Activated CD8-positive, alpha-beta memory T cell treated with anti-CD3 and anti-CD28 coated beads, Interleukin-2, amount 50 U/mL, for 4 hours (primary cell): Measurements from ENCODE around the gene DENND1A.

Experiments
- DNase-seq: peaks from one replicate; pipeline ENCODE4 v3.0.0-alpha.2; 2020

Gene DENND1A

DNA sequence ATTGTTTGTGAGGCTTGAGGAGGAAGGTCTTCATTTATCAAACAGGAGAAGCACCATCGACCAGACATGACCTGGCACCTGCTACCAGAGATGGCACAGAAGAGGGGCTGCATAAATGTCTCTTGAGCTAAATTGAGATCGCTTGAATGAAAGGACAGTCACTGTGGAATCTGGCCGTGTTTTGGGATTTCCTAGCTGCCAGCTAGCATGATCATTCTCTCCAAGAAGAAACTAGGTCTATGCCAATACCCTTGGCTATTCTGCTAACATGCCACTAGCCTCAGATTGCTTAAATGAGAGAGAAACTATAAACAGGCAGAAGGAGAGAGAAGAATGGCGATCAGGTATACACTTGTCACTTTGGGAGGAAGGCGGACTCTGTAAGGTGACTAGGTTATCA, 324.6 kb downstream of the DENND1A start:
- no peak for DNase-seq

DNA sequence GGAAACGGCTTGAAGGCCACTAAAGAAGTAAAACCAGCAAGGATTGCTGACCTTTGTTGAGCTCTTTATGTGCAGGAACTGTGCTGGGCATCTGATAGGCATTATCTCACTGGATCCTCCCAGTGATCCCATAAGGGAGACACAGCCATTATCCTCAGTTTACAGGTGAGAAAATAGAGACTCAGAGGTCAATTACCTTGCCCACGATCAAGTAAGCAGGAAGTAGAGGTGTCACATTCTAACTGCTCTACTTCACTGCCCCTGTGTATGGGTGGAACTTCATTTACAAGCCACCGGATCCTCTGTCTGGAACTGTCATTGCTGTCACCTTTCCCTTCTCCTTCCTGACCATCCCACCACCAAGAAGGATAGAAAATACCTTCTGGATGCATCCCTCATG, 325.1 kb downstream of the DENND1A start:
- no peak for DNase-seq

GRCh38 chr9:123601828-123602227, 328.1 kb downstream of the DENND1A start:
- DNase-seq: no peak

GRCh38 chr9:123599781-123600180, 330.1 kb downstream of the DENND1A start:
- no peak for DNase-seq

DNA sequence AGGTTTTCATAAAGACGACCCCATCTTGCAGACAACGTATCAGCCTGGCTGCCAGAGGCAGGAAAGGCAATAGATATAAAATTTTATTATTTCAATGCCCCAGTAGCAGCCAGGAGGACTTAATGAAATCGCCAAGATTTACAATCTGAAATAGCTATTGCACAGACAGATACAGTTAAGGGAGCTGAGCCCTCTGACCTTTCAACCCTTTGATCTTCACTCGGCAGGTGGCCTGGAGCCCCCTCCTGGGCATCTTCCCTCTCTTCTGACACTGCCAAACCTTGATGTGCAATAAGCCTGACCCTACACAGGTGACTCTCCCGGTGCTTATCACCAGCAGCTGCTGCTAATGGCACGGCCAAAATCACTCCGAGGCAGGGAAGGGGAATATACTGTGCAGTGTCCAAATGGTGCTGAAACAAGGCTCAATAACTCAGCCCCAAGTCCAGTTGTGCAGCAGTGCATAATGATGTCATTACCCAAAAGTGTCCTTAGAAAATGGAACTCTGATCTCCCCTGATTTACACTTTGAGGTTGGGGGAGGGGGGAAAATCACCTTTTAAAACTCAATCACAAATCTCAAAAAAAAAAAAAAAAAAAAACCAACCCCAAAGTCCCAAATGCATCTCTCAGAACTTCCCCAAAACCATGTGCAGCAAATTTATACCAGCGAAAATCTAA, 331.9 kb downstream of the DENND1A start:
- DNase-seq: no peak

DNA sequence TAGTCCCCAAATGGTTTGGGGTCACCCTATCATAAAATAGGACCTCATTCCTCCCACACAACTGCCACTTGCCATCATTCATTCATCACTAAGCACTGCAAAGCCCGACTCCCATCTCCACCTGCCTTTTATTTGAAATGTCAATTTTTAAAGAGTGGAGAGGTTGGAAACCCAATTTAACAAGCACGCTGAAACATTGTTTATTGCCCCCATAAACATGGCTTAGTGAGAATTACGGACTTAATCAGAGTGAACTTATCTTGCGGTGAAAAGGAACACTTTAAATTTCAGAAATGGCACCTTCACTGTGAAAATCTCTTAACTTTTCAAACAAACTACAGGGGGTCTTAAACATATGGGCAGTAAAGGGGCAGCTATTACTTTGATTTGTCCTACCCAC, 332.9 kb downstream of the DENND1A start:
- DNase-seq: no peak

- no peak for DNase-seq
Measured at GRCh38 chr9:123591283-123591682, 338.6 kb downstream of the DENND1A start.

- no peak for DNase-seq
Measured at GRCh38 chr9:123590499-123590898, 339.4 kb downstream of the DENND1A start.

DNA sequence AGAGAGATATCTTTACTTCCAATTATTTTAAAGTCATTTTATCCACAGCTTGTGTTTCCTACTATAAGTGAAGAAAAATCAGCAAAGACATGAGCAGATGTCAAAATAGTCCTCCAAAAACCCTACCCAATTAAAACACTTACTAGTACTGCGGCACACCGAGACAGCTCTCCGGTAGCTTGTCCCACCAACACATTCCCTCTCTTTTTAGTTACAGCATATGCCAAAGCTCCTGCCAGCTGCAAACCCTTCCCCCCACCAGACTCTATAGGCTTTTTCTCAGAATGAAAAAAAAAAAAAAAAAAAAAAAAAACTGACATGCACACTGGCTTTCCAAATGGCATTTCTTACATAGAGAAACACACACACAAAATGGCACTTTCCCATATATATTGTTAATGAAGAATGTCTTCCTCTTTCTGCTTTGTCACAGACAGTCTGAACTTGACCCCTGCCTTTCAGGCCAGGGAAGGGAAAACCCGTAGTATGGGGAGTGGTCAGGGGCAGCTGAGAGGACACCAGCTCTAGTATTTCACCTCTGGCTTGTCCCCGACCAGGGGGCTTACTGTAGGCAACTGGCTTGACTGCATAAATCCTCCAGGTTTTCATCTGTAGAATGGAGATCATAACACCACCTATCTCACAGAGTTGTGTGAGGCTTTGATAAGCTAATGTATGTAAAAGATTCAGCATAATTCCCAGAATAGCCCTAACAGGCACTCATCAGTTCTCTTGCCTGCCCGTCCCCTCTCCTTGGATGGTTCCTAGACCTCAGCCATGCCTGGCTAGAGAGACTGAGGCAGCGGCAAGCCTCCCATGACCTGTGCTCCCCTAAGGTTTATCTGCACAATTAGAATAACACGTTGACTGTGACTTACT, 340.3 kb downstream of the DENND1A start:
- no peak for DNase-seq

DNA sequence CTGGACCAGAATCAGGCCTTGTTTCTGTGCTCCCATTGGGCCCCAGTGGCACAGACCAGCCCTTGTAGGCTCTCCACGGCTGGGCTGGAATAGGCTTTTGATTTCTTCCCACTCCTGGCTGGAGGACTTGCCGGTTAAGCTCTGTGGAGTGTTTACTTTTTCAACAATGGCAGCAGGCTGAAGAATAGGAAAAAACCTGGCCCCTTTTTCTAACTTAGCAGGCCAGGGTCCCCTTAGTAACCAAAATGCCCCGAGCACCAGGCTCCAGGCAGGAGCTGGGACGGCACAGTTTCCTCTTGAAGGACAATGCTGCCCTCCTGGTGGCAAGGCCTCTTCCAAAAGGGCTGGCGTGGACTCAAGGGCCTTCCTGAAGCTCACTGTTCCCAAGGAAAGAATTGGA, 343.7 kb downstream of the DENND1A start:
- DNase-seq: no peak

GRCh38 chr9:123584202-123585176, 345.4 kb downstream of the DENND1A start:
- no peak for DNase-seq

GRCh38 chr9:123583646-123584045, 346.3 kb downstream of the DENND1A start:
- DNase-seq: no peak

DNA sequence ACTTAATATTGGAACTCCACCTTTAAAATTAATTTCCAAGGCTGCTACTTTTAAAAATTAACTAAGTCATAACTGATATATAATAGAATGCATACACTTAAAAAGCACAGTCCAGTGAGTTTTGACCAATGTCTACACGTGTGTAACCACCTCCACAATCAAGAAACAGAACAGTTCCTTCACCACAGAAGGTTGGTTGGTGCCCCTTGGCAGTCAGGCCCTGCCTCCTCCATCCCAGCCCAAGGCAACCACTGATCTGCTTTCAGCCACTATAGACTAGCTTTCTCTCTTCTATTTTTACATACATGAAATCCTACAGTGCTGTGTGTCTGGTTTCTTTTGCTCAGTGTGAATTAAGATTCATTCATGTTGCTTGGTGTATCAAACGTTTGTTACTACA, 358.7 kb downstream of the DENND1A start:
- DNase-seq: no peak

DNA sequence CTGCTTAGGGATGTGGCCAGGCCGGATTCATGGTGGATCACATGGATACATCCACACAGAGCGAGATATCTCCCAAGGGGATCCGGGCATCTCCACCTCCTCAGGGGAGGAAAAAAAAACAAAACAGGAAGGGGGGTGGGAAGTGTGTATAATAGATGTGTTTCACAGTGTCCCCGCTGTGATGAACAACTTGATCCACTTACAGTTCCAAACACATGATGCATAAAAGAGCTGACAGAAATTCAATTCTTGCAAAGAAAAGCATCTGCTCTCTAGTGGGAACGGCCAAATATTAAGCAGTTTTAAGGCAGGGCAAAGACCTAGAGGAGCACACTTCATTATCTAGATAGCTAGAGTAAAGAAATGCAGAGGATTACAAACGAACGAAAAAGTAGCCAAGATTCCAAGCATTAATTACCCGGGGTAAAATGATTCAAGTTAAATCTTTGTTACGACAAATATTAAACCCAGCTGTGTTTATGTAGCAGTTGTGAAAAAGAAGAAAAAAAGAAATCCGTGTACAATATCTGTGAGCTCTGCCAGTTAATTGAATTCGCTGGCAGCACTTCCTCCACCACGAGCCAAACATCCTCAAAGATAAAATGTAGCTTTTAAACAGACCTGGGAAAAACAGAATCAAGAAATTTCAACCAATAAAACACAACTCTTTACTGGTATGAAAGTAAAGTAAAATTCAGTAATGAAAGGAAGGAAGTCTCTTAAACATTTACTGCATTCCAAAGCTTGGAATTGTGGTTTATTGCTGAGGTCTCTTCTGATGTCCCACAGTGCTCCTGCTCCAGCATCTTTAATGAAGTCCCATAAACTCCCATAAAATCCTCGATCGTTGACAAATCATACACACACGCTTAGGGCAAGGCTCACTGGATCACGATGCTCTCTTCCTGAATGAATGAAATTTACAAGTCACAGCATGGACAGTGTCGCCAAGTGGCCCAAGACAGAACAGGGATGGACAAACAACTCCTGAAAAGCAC, 360.9 kb downstream of the DENND1A start:
- DNase-seq: no peak

GRCh38 chr9:123567013-123567412, 362.9 kb downstream of the DENND1A start:
- no peak for DNase-seq

- DNase-seq: no peak
Measured at GRCh38 chr9:123564652-123565051, 365.3 kb downstream of the DENND1A start.

- no peak for DNase-seq
Measured at GRCh38 chr9:123562844-123563346, 367.0 kb downstream of the DENND1A start.

DNA sequence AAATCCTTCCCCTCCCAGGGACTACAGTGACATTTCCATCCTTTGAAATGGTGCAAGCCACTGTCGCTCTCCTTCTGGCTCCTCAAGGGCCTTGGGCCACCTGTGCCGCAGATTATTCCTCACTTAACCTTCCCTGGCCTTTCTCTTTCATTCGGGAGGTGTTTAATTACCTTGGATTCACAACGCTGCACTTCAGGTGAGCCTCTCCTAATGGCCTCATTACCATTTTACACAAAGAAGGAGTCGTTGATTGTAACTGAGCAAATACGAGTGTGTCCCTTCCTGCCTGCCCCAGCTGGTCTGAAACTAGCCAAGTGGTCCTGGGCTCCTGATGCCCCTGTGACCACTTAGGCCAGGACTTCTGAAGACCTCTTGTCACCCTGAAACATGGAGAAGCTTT, 368.9 kb downstream of the DENND1A start:
- no peak for DNase-seq

GRCh38 chr9:123556464-123557435, 373.2 kb downstream of the DENND1A start:
- DNase-seq: no peak

DNA sequence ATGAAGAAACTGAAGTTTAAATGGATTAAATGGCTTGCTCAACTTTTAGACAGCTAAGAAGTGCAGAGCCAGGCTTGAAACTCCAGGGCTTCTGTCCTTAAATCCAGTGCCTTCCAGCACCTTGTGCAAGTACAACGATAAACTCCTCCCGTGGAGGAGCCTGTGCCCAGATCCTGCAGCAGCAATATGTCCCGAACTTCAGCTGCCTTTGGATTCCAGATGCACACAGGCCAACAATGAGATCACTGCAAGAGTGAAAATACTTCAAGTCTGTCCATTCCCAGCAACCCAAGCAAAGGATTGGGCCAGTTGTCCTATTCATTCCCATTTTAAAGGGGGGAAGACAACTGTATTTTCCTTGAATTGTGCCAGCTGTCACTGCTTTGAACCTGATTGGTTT, 374.3 kb downstream of the DENND1A start:
- DNase-seq: no peak
